ENCODE data around the gene C1orf198. TPM values are rescaled to one million over a fixed set of nuclear protein-coding genes. Genes with fewer than 3 reads are reported as not detected.

C1orf198 gene
- polyA plus RNA-seq, 1 donor (not counting 4 experiments of a cell fraction or from before 2014, with no cell fraction given) = 6.8 TPM

DNA sequence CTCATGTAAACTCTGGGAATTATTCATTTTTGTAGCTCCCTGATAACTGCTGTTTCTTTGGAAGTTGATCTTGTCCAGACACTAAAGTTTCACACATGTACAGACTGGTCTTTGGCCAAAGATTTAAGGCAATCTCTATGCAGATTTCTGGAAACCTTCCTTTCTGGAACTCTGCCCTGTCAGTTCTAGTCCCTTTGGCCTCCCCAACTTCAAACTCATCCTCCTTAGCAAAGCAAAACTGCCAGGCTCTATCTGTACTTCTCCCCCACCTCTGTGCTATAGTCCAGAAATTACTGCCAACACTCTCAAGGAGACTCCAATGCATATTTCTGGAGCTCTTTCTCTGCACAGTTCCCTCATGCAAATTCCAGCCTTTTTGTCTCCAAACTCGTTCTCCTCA is 36.5 kb downstream of the C1orf198 start:
- Histone ChIP-seq H3K9ac (ENCODE audit: control insufficient read depth, extremely low read depth, insufficient read depth, low read length) (no peak overlapping the region), H2AFZ (ENCODE audit: control insufficient read depth, low read length) (no peak overlapping the region), H4K20me1 (ENCODE audit: control insufficient read depth, extremely low read depth, insufficient read depth, low read length) (no peaks in the 10 kb centered on the region), H3K27ac (ENCODE audit: control insufficient read depth, insufficient read depth, low read length) (no peak overlapping the region), H3K36me3 (ENCODE audit: control insufficient read depth in 2 of 2, extremely low read depth in 1 of 2, insufficient read depth in 2 of 2, low read length in 2 of 2) (no peaks in the 10 kb centered on the region), H3K27me3 (ENCODE audit: control insufficient read depth, extremely low read depth, insufficient read depth, low read length) (no peaks in the 10 kb centered on the region), H3K4me2 (ENCODE audit: control insufficient read depth, extremely low read depth, insufficient read depth, low read depth, low read length) (no peak overlapping the region), H3K4me1 (ENCODE audit: control insufficient read depth, extremely low read depth, insufficient read depth, low read length) (no peaks in the 10 kb centered on the region), H3K79me2 (ENCODE audit: control insufficient read depth, insufficient read depth, low read length) (no peaks in the 10 kb centered on the region), H3K4me3 (ENCODE audit: control insufficient read depth in 2 of 3, extremely low read depth in 1 of 3, insufficient read depth in 2 of 3, low read depth in 1 of 3, low read length in 3 of 3) (no peak overlapping the region), H3K9me1 (ENCODE audit: control insufficient read depth, extremely low read depth, insufficient read depth, low read length) (no peaks in the 10 kb centered on the region), H3K9me3 (ENCODE audit: control insufficient read depth, low read depth, low read length) (no peaks in the 10 kb centered on the region)
- DNase-seq (ENCODE audit: low read depth, low spot score) (no peak), FAIRE-seq (no peak)
- dilution Hi-C loops (cut with MboI; ENCODE audit: extremely low pct_ligation_motif_present, low sequenced_read_pairs) = no loop called here
- TF ChIP-seq EZH2 (IDR thresholded peaks at IDR 0.05; ENCODE audit: low read length) = no peak
- TF ChIP-seq, protein P1, sequence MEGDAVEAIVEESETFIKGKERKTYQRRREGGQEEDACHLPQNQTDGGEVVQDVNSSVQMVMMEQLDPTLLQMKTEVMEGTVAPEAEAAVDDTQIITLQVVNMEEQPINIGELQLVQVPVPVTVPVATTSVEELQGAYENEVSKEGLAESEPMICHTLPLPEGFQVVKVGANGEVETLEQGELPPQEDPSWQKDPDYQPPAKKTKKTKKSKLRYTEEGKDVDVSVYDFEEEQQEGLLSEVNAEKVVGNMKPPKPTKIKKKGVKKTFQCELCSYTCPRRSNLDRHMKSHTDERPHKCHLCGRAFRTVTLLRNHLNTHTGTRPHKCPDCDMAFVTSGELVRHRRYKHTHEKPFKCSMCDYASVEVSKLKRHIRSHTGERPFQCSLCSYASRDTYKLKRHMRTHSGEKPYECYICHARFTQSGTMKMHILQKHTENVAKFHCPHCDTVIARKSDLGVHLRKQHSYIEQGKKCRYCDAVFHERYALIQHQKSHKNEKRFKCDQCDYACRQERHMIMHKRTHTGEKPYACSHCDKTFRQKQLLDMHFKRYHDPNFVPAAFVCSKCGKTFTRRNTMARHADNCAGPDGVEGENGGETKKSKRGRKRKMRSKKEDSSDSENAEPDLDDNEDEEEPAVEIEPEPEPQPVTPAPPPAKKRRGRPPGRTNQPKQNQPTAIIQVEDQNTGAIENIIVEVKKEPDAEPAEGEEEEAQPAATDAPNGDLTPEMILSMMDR (optimal IDR thresholded peaks at IDR 0.05 in 1 of 3, IDR thresholded peaks at IDR 0.05 in 1 of 3, conservative IDR thresholded peaks at IDR 0.05 in 1 of 3; ENCODE audit: extremely low read depth in 1 of 3, insufficient read depth in 2 of 3, low read length in 3 of 3) = no peak

GRCh38 chr1:230828421-230828820 is 39.9 kb downstream of the C1orf198 start:
- no peaks in the 10 kb centered on the region for H4K20me1 ChIP-seq (ENCODE audit: control insufficient read depth, extremely low read depth, insufficient read depth, low read length)
- FAIRE-seq = no peak
- dilution Hi-C loops (cut with MboI; ENCODE audit: extremely low pct_ligation_motif_present, low sequenced_read_pairs) = no loop called here

More at GRCh38 chr1:230828421-230828820, 39.9 kb downstream of the C1orf198 start:
- no peak overlapping the region for H3K4me2 ChIP-seq (ENCODE audit: control insufficient read depth, extremely low read depth, insufficient read depth, low read depth, low read length)
- no peaks in the 10 kb centered on the region for H3K9me3 ChIP-seq (ENCODE audit: control insufficient read depth, low read depth, low read length)
- no peak for DNase-seq (ENCODE audit: low read depth, low spot score)
- H3K9me1 ChIP-seq (ENCODE audit: control insufficient read depth, extremely low read depth, insufficient read depth, low read length) = no peaks in the 10 kb centered on the region
- no peak for TF ChIP-seq EZH2 (IDR thresholded peaks at IDR 0.05; ENCODE audit: low read length)
- TF ChIP-seq, protein P1 (optimal IDR thresholded peaks at IDR 0.05 in 1 of 3, IDR thresholded peaks at IDR 0.05 in 1 of 3, conservative IDR thresholded peaks at IDR 0.05 in 1 of 3; ENCODE audit: extremely low read depth in 1 of 3, insufficient read depth in 2 of 3, low read length in 3 of 3) = no peak
- H3K4me1 ChIP-seq (ENCODE audit: control insufficient read depth, extremely low read depth, insufficient read depth, low read length) = peaks cover 4% of the 10 kb centered on the region
- H2AFZ ChIP-seq (ENCODE audit: control insufficient read depth, low read length) = no peak overlapping the region
- H3K9ac ChIP-seq (ENCODE audit: control insufficient read depth, extremely low read depth, insufficient read depth, low read length) = no peak overlapping the region
- H3K27me3 ChIP-seq (ENCODE audit: control insufficient read depth, extremely low read depth, insufficient read depth, low read length) = no peaks in the 10 kb centered on the region
- H3K36me3 ChIP-seq (ENCODE audit: control insufficient read depth in 2 of 2, extremely low read depth in 1 of 2, insufficient read depth in 2 of 2, low read length in 2 of 2) = no peaks in the 10 kb centered on the region
- no peaks in the 10 kb centered on the region for H3K79me2 ChIP-seq (ENCODE audit: control insufficient read depth, insufficient read depth, low read length)
- H3K27ac ChIP-seq (ENCODE audit: control insufficient read depth, insufficient read depth, low read length) = no peak overlapping the region
- no peak overlapping the region for H3K4me3 ChIP-seq (ENCODE audit: control insufficient read depth in 2 of 3, extremely low read depth in 1 of 3, insufficient read depth in 2 of 3, low read depth in 1 of 3, low read length in 3 of 3)

Measured in keratinocyte (primary cell).